C1 segment of cervical spinal cord (tissue), 14 donors: ENCODE measurements around the gene GSDME.

Experiments
- DNase-seq, 14 donors: peaks; one replicate each; lab custom pipeline; 2025; lab: John Stamatoyannopoulos, UW

Gene GSDME

DNA sequence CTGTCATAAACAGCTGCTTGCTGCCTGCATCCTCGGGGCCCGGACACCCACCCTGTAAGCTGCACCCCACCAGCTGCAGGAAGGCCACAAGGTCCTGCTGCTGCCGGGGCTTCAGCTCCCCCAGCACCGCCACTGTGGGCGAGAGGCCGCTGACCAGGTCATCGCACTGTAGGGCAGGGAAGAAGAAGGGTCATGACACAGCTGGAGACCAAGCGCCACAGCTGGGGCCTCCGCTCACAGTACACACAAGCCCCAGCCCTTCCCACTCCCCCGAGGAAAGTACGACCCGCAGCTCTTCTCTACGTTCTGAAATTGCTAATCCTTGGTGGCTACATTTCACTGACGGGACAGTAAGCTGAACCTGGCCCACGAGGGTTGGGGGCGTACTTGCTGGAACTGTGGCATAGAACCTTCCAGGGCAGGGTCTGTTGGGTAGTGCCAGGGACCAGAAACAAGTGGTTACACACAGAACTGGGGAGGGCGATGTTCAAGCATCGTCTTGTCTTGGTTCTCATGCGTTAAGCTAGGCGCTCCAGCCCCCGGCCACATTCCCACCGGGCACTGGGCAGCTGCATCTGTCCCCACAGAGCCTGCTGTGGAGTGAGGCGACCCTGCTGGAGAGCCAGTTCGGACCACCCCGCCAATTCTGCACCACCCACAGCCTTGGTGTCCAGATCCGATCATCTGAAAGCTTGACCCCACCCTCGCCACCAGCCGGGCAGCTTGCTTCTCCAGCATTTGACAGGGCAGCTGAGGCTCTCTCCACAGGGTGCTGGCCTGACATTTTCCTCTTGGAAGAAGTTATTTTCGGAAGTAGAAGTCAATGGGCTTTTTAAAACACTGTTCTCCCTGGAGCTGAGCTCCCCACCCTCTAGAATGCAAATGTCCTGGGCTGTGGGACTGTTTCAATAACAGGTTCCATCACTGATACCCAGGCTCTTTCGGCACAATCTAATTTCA, 50.8 kb downstream of the GSDME start:
- peak in 1 of 14 donors; percentile 15 for DNase-seq

DNA sequence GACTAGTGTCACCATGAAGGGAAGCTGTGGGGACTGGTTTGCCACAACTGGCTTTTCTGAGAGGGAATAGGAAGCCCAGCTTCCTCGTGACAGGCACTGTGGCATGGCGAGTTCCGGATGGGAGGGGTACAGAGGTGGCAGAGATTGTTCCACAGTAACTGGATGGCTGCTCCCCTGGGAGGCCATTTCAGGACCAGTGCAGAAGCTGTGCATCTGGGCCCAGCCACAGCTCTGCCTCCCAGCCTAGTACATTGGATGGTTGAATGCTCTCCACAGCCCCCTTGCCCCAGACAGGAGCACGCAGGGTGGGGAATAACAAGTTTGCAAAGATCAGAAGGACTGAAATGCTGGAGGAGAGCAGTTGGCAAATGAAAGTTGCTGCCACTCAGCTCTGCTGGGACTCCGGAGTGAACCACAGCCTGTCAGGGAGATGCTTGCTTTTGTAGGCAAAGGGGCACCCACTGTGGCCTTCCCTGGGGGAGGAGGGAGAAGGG, 51.8 kb downstream of the GSDME start:
- DNase-seq: peak in 4 of 14 donors; percentile 16 to 43 (median 25)

DNA sequence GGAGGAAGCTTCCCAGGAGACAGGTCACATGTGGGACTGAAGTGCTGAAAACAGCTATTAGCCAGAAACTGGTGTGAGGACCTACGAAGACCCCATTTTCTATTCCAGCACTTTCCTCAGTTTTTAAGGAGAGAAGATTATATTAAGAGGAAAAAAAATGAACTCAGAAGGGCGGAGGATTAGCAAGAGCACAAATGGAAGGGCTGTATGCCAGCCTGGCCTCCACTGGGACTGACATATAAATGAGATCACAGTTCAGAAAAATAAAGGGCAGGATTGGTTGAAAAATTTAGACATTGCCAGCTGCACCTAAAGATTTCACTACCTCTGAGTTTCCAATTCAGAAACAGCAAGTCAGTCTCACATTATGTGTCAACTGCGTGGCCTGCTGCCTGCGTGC, 53.0 kb downstream of the GSDME start:
- DNase-seq: no peak

DNA sequence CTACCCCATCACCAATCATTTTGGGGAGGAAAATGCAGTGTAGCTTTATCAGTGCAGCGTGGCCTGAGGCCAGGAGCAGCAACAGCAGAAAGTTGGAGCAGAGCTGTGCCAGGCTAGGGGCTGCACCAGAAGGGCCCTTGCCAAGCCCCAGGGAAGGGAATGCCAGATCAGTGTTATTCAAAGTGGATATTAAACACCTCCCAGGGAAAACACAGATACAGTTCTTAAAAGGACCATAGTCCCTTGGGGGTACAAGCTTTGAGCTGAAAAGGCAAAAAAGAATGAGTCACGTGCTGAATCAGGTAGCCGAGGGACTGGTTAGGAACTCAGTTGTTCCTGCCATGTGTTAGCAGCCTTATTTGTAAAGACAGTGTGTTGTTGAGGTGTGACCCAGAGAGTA, 54.0 kb downstream of the GSDME start:
- no peak for DNase-seq

DNA sequence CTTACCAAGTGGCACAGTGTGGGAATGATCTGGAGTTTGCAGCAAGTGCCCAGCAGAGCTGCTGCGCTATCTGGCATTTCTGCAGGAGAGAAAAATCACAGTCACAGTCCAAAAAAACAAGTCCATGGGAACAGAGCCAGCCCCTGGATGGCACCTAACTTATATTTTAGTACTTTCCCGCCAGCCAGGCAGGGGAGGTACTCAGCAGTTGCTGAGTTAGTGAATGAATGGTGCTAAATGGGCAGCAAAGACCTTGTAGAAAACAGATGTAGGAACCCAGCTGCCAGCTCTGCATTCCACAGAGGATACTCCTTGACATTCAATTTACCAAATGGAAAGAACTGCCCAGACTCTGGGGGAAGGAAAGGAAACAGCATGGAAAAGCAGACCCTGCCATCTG, 54.5 kb downstream of the GSDME start:
- no peak for DNase-seq

DNA sequence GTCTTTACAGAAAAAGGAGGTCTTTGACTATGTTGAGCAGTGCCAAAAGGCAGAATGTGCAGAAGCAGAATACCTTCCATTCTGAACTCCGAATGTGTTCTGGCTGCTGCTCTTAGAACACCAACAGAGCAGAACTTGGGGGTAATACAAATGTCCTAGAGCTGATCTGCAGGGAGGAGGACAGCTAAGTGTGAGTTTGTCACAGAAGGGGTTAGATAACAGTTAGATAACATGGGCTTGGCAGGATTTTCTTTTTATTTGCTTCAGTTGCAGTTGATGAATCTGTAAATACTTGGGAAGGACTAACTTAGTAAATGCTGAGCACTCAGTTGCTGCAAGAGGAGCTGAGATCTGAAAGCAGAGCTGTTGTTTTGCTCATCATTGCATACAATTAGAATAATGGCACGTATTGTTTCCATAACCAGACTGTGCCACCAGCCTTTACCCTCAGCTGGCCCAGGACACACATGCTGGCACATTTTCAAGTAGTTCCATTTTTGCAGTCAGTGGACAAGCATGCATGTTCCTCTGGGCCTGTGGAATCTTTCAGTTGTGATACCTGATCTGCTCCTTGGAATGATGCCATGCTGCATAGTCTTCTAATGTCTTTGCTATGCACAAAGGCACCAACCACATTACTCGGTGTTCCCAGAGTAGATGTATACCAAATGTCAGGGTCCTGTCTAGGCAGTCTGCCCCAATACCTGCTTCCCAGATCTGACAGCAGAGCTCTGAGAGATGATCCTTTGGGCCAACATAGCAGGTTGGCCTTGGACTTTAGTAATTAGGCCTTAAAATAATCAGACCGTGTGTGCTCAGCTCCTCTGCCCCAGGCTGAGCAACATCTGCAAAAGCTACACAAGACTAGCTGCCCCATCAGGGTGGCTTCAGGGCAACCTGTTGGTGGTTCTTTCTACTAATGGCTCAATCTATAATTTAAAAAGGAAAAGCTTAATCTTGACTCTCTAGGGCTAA, 55.7 kb downstream of the GSDME start:
- peak in 6 of 14 donors; percentile 19 to 45 (median 28) for DNase-seq

DNA sequence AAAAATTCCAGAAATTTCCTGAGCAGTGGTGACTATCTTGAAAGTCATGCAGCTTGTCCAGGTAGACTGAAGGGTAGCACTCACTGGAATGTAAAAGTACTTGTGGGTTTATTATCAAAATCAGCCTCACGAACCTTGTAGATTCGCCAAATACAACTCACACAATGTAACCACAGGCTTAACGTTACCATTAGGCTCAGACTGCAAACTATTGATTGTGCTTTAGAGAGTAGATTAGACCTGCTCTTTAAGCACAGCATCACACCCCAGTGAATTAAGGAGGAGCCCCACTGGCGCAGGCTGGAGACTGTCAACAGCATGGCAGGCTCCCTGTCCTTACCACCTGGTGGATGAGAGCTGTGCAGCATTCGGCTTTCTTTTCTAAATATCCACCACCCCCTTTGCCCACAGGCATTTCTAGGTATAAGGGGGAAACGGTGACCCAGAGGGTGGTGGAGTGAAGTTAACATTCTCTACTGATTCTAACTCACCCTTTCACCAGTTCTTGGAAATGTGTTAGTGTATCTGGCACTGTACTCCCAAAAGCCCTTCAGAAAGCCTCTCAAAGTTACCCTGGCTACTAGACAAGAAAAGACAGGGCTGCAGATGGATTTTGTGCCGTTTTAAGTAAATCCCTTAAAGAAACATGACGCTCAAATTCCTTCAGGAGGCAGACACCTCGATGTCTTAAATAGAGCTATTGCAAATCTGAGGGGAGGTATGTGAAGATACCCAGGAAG, 56.6 kb downstream of the GSDME start:
- no peak for DNase-seq

DNA sequence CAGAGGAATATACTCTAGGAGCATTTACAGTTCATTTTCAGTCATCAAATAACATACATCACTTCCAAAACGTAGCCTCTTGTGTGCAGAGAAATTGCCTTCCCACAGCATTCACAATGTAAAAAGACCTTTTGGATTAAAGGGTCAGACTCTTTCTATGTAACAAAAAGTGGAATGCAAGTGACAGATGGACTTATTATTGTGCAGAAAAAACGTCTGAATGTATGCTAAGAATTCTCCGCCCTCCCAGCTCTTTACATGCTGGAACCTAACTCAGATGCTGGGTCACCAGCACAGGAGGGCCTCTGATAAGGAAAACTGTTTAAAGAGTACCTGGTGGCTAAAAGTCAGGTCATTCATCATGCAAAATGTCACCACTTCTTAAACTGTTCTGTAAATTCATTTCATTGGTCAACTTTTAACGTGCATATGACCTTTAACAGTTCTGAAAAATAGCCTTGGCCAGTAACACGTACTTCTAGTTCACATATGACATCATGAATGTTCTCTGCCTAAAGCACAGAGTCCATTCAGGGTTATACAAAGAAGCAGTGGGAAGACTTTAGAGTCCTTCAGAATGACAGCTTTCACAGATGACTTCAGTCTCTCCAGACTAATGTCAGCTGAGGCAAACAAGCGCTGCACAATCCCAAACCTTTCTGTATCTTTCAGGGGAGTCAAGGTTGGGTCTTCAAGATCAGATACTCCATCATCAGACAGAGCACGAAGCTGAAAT, 58.6 kb downstream of the GSDME start:
- no peak for DNase-seq

DNA sequence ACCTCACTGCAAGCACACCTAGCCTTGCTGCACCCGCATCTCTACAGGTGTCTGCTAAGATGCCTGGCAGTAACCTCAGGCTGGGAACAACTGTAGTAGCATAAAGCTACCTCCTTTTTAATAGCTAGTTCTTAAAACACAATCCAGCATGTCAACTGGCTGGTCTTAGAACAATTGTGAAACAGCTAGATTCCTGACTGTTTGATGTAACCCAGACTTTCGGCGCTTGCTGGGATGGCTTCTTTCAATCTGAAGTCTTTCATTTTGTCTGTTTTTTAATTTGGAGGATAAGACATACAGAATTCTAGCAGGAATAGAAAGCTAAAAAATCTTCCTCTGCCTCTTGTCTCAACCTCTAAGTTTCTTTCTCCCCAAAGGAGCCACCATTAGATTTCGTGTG, 59.8 kb downstream of the GSDME start:
- DNase-seq: no peak

DNA sequence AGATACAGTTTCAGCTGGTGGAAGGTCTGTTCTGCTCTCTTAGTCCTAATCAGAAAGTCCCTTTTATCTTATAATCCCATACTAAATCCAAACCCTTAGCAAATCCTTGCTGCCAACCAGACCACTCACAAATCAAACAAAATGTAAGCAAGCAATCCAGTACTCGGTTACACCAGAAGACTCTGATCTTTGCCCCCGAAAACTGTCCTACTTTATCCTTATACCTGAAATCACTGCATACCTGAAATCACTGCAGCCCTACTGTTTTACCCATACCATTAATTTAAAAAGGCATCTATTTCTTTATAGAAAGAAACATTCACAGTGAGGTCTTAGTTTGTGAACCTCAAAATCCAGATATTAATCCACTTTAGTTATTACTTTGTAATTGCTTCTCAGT, 64.7 kb downstream of the GSDME start:
- no peak for DNase-seq

DNA sequence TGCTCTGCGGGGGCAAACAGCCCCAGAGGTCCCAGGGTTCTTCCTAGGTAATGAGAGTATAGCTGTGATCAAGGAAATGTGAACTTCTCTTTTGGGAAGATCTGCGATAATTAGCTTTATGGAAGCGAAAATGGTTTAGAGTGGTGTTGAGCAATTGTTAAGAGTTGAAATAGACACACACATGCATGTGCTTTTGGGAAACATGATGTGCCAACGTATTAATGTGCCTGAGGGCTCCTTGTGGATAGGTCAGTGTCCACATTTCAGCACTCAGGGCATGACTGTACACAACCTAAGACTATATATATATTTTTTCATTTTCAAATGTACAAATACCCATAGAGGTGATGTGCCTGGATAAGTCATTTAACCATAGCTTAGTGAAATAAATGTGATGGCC, 67.0 kb downstream of the GSDME start:
- DNase-seq: no peak

DNA sequence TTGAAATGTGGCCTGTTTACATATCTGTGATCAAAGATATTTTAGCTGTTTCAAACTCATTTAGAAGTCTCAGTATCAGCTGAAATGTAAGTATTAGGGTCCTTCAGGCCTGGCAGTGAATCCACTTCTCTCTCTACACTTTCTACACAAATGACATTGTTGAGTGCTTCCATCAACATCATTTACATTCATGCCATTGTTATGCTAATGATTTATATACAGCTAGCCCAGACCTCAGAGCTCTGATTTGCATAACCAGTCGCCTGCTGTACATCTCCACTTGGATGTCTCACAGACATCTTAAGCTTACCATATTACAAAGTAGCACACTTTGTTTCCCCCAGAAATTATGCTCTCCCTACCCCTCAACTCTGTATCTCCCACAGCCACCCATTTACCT, 71.6 kb downstream of the GSDME start:
- no peak for DNase-seq

DNA sequence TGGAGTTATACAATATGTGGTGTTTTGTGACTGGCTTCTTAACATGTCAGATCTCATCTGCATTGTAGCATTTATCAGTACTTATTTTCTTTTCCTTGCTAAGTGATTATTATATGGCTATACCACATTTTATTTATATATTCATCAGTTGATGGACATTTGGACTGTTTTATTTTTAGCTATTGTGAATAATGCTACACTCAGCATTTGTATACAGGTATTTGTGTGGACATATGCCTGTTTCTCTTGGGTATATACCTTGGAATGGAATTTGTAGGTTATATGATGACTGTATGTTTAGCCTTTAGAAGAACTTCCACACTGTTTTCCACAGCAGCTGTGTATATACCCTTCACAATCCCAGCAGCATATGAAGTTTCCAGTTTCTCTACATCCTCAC, 86.5 kb downstream of the GSDME start:
- DNase-seq: no peak

DNA sequence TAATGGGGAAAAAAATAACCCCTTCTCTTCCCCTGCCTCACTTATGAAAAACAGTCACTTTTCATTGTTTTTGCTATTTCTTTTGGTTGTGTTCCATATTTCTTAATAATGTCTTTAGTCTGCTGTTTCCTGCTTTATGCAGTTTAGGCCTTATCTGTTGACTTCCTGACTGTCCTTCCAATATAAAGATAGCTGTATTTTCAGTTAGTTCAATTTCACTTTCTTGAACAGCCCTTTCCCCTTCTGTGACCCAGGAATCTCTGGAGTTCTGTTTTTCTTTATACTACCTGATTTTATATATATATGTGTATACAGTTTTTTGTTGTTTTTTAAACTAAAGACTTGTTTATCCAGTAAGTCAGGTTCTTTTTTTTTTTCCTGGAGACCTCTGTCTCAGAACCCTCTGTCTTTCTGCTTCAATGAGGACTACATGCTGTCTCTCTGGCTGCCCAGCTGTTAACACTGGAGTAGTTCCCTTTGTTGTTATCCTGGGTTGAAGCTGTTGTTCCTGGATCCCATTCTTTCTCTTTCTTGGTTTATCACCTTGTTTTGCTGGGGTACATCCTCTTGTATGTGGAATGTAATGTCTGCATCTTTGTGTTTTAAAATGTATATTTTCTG, 87.2 kb downstream of the GSDME start:
- DNase-seq: no peak

DNA sequence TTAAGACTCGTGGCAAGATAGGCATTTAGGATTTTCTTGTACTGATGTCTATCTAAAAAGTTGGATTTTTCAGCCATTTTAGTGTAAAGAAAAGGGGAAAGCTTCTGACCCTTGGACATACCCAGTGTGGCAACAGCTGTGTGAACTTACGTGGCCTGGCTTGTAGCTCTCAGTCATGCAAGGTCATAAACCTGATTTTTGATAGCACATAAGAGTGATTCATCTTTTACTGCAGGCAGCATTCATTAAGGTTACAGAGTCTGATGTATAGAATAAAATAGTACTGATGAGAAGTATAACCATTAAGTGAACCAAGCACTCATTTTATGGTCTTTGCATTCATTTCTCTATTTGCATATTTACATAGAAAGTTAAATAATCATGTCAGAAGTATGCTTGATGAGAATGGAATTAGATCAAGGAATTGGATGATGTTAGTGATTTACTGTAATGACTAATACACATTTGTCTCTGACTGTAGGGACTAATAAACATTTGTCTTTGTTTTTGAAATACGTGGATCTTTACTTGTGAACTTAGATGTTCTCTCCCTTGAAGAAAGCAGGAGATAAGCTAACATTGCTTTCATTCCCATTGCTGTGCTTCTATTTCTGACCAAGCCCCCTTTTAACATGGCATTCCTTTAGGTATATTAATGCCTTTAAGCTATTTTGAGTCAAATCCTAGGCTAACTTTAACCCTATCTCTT, 88.2 kb downstream of the GSDME start:
- DNase-seq: no peak

DNA sequence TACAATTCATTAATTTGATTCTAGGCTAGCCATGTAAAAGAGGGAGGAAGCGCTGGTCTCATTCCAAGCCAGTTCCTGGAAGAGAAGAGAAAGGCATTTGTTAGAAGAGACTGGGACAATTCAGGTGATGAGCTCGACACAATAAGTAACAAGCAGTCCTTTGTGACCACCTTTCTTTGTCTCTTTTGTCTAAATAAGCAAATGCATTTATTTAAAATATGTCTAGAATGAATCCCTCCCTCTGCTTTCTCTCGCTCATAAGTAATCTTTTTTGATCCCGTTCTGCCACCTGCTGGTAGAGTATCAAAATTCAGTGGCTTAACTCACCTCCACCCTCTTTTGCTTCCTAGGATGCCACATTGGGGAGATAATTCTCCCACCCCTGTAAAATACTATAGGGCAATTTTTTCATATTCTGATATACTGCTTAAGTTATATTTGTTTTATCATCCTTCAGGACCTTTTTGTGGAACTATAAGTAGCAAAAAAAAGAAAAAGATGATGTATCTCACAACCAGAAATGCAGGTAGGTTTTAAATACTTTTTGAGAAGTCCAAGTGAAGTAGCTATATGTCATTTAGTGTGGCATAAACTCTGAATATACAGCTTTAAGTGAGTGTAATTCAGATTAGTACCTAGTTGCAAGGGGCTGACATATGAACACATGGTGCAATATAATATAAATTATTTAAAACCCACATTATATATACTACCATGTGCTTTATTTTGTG, 91.5 kb downstream of the GSDME start:
- DNase-seq: peak in 2 of 14 donors; percentile 0 to 7

DNA sequence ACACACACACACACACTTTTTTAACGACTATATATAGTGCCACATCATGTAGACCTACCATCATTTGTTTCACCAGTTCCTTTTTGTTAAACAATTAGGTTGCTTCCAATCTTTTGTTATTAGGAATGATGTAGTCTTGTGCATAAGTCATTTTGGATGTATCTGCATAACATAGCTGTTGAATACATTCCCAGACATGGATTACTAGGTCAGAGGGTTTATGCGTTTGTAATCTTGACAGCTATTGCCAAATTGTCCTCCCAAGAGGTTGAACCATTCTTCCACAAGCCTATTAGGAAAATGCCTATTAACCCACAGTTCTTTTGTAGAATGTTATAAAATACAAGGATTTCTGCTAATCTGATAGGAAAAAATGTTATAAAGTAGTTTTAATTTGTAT, 96.7 kb downstream of the GSDME start:
- DNase-seq: no peak

DNA sequence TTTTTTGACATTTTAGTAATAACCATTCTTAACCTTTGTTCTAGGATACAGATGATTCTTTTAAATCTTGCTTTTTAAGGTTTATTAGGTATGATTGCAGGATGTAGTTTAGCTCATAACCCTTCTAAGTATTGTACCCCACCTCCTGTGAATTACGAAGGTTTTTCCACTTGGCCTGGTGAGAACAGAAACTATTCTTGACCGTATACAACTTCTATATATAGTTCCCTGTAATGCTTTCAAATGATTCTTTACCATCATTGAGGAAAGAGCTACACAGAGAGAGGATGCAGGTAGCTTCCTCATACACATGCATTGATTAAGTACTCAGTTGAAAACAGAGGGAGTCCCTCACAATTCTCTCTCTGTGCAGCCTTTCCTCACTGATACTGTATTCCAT, 97.8 kb downstream of the GSDME start:
- DNase-seq: no peak

DNA sequence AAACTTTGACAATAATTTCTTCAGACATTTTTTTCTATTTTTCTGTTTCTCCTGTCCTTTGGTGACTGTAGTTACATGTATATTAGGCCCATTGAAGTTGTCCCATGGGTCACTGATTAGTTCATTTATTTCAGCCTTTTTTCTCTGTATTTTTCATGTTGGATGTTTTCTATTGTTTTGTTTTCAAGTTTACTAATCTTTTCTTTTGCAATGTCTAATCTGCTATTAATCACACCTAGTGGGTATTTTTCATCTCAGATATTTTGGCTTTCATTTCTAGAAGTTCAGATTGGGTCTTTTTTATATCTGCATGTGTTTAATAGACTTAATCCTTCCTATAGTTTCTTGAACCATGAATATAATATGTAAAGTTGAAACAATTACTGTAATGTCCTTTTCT, 99.3 kb downstream of the GSDME start:
- DNase-seq: no peak
